Ishikawa (cell line): ENCODE results near the gene ELMO3.

Source experiments
- CREB1 ChIP-seq: IDR thresholded peaks from 2 replicates; pipeline ENCODE4 v1.6.1; 2012; ENCODE audit warnings: low read depth
- EGR1 ChIP-seq: IDR thresholded peaks from 2 replicates; pipeline ENCODE4 v1.6.1; 2012
- EP300 ChIP-seq: IDR thresholded peaks from 2 replicates; pipeline ENCODE4 v1.6.1; 2012; ENCODE audit warnings: borderline replicate concordance
- MAX ChIP-seq: IDR thresholded peaks from 2 replicates; pipeline ENCODE4 v1.6.1; 2012
- RAD21 ChIP-seq: IDR thresholded peaks from 2 replicates; pipeline ENCODE4 v1.6.1; 2012; ENCODE audit warnings: low read depth
- REST ChIP-seq: IDR thresholded peaks from 2 replicates; pipeline ENCODE4 v1.6.1; 2012; ENCODE audit warnings: low read depth, mild to moderate bottlenecking
- YY1 ChIP-seq: IDR thresholded peaks from 2 replicates; pipeline ENCODE4 v1.6.1; 2012; ENCODE audit warnings: low read depth

- TF ChIP-seq MAX (no peak), REST (no peak), EP300 (no peak), RAD21 (no peak), YY1 (no peak), EGR1 (no peak), CREB1 (no peak)
Measured at GRCh38 chr16:67161595-67162058, 37.3 kb upstream of the ELMO3 start.
